ENCODE measurements around the gene SYTL3.

- TF ChIP-seq POLR2A (IDR thresholded peaks at IDR 0.05) (peak in 1 of 2 donors; percentile 17), CTCF (IDR thresholded peaks at IDR 0.05) (no peak)
These were observed 4.6 kb downstream of the SYTL3 start for GRCh38 chr6:158654498-158654897.
